PC-9 (cell line): ENCODE data around the gene MAN2A2. TPM values are rescaled to one million over a fixed set of nuclear protein-coding genes. Genes with fewer than 3 reads are reported as not detected.
"Not testable (repeated sequence)": the region's sequence is repeated elsewhere in the genome, so short reads cannot be mapped to it uniquely, and the experiment has no call there.

Source experiments
- BruUV-seq: library from RNA; stranded (reverse); fragments of 400-500 nt; replicated peaks from 2 replicates; lab custom pipeline; 2021; lab: Mats Ljungman, UMichigan
- CTCF ChIA-PET: fragments of 300-600 bp; sonication (Branson Sonifier 250); formaldehyde crosslinking; loops from one replicate; lab custom pipeline; 2022; ENCODE audit warnings: antibody characterized with exemption; lab: Charles Lee
- POLR2A ChIA-PET: fragments of 300-600 bp; sonication (Branson Sonifier 250); formaldehyde crosslinking; loops from one replicate; lab custom pipeline; 2022; ENCODE audit warnings: antibody characterized with exemption; ENCODE audit not compliant: unreplicated experiment; lab: Charles Lee
- DNase-seq, 2 experiments: peaks; one replicate each; pipeline versions ENCODE4 v3.0.0 to v3.0.0-alpha.2; 2015 to 2022; ENCODE audit warnings: mixed read lengths in 1 of 2
- H2AFZ ChIP-seq: fragments of 200-600 bp; sonication (generic); 2 replicates; pipeline ENCODE4 v1.8.1; 2017; ENCODE audit warnings: antibody characterized with exemption
- H3F3A ChIP-seq: fragments of 200-600 bp; sonication (generic); 2 replicates; pipeline ENCODE4 v1.8.1; 2017; ENCODE audit warnings: antibody characterized with exemption, mild to moderate bottlenecking, low read depth; ENCODE audit not compliant: insufficient read depth
- H3K27ac ChIP-seq: fragments of 200-600 bp; sonication (generic); 2 replicates; pipeline ENCODE4 v1.6.1; 2016; ENCODE audit warnings: mixed run types
- H3K27me3 ChIP-seq: fragments of 200-600 bp; sonication (generic); 2 replicates; pipeline ENCODE4 v1.6.1; 2016; ENCODE audit warnings: low read depth, mixed run types; ENCODE audit not compliant: insufficient read depth
- H3K36me3 ChIP-seq: fragments of 200-600 bp; sonication (generic); 2 replicates; pipeline ENCODE4 v1.6.1; 2016; ENCODE audit warnings: low read depth, mixed run types
- H3K4me1 ChIP-seq: fragments of 200-600 bp; sonication (generic); replicated peaks from 2 replicates; pipeline ENCODE4 v1.6.1; 2016; ENCODE audit warnings: mixed run types; ENCODE audit not compliant: insufficient read depth
- H3K4me2 ChIP-seq: fragments of 200-600 bp; sonication (generic); 2 replicates; pipeline ENCODE4 v1.6.1; 2017; ENCODE audit warnings: mixed run types
- H3K4me3 ChIP-seq: fragments of 200-600 bp; sonication (generic); 2 replicates; pipeline ENCODE4 v1.6.1; 2016; ENCODE audit warnings: mixed run types
- H3K79me2 ChIP-seq: fragments of 200-600 bp; sonication (generic); 2 replicates; pipeline ENCODE4 v1.6.1; 2017; ENCODE audit warnings: low read depth, mixed run types
- H3K9me2 ChIP-seq: fragments of 200-600 bp; sonication (generic); 2 replicates; pipeline ENCODE4 v1.8.1; 2017; ENCODE audit warnings: mild to moderate bottlenecking; ENCODE audit not compliant: insufficient read depth
- H3K9me3 ChIP-seq: fragments of 200-600 bp; sonication (generic); 2 replicates; pipeline ENCODE4 v1.8.1; 2016; ENCODE audit warnings: low read depth; ENCODE audit not compliant: insufficient read depth
- H4K20me1 ChIP-seq: fragments of 200-600 bp; sonication (generic); 2 replicates; pipeline ENCODE4 v1.8.1; 2017; ENCODE audit not compliant: insufficient read depth
- EZH2 ChIP-seq: fragments of 200-600 bp; sonication (generic); IDR thresholded peaks from 2 replicates; pipeline ENCODE4 v1.8.0; 2017; ENCODE audit warnings: antibody characterized with exemption, low read depth
- intact Hi-C: fragments of 100-400 bp; cut with micrococcal nuclease; formaldehyde crosslinking; loops from one replicate; pipeline ENCODE4 v1.10.0; 2022; ENCODE audit not compliant: unreplicated experiment
- total RNA-seq: library from RNA; stranded (reverse); gene quantifications from 2 replicates; pipeline ENCODE4 v1.2.3, GENCODE V29; 2021
- TF ChIP-seq, protein P1 (sequence below): fragments of 200-600 bp; sonication (generic); conservative IDR thresholded peaks from 2 replicates; pipeline ENCODE4 v1.6.1; 2017; ENCODE audit warnings: mixed run types, antibody characterized with exemption, mild to moderate bottlenecking, moderate library complexity

Gene MAN2A2
- total RNA-seq, 1 experiment from 2014 or later = 27.1 TPM

GRCh38 chr15:90928106-90928505 lies 25.0 kb downstream of the MAN2A2 start:
- BruUV-seq = not testable (repeated sequence)
- POLR2A ChIA-PET = interaction anchor here (0.7 kb wide), 1 partner anchor 133 kb away, joined by 11 read pairs; no protein-coding TSS in a partner anchor

DNA sequence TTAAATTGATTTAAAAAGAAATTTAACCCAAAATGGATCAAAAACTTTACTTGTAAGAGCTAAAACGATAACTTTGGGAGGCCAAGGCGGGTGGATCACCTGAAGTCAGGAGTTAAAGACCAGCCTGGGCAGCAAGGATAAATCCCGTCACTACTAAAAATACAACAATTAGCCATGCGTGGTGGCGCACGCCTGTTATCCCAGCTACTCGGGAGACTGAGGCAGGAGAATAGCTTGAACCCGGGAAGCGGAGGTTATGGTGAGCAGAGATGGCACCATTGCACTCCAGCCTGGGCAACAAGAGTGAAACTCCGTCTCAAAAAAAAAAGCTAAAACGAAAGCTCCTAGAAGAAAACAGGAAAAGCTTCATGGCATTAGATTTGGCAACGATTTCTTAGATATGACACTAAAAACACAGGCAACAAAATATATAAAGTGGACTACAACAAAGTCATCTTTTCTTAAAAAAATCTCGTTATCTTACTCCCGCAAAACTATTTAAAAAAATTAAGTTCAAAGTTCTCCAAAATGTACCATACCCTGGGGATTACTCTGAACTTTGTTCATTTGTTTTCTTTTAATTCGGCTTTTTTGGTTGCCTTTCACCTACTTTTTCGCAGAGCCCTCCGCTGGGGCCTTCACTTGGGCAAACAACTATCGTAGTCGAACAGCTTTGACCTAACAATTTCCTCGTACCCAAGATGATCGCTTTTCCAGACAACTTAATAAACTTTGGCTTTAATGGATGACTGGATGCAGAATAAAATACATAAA lies 26.3 kb downstream of the MAN2A2 start:
- Histone ChIP-seq H3K9me3 (no peaks in the 10 kb centered on the region), H3F3A (peaks cover 13% of the 10 kb centered on the region; the same call in 1 of the 2 replicates), H3K79me2 (no peaks in the 10 kb centered on the region; the same call in 1 of the 2 replicates), H3K9me2 (no peaks in the 10 kb centered on the region), H3K4me1 (peaks cover 25% of the 10 kb centered on the region), H3K27ac (peak overlapping the region; percentile 60), H3K4me2 (peak overlapping the region; percentile 73), H3K4me3 (peak overlapping the region; percentile 88), H2AFZ (peak overlapping the region; percentile 92), H3K36me3 (no peaks in the 10 kb centered on the region), H4K20me1 (no peaks in the 10 kb centered on the region), H3K27me3 (no peaks in the 10 kb centered on the region)
- no peak for DNase-seq
- ChIA-PET CTCF (interaction anchor here (0.6 to 0.8 kb wide), 2 partner anchors 11 to 318 kb away, joined by 3 to 5 read pairs; no protein-coding TSS in a partner anchor), POLR2A (interaction anchor here (0.7 kb wide), 1 partner anchor 59 kb away, joined by 5 read pairs; no protein-coding TSS in a partner anchor)
- TSS peak; percentile 38 for BruUV-seq
- TF ChIP-seq EZH2 = no peak
- TF ChIP-seq, protein P1, sequence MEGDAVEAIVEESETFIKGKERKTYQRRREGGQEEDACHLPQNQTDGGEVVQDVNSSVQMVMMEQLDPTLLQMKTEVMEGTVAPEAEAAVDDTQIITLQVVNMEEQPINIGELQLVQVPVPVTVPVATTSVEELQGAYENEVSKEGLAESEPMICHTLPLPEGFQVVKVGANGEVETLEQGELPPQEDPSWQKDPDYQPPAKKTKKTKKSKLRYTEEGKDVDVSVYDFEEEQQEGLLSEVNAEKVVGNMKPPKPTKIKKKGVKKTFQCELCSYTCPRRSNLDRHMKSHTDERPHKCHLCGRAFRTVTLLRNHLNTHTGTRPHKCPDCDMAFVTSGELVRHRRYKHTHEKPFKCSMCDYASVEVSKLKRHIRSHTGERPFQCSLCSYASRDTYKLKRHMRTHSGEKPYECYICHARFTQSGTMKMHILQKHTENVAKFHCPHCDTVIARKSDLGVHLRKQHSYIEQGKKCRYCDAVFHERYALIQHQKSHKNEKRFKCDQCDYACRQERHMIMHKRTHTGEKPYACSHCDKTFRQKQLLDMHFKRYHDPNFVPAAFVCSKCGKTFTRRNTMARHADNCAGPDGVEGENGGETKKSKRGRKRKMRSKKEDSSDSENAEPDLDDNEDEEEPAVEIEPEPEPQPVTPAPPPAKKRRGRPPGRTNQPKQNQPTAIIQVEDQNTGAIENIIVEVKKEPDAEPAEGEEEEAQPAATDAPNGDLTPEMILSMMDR = no peak
- intact Hi-C loops = loop anchor here (2.0 to 10.0 kb wide), 5 partner anchors 27 to 827 kb away; partner anchors contain the start of genes BLM, IDH2 and MAN2A2

More at GRCh38 chr15:90928106-90928505, 25.0 kb downstream of the MAN2A2 start:
- H3K9me3 ChIP-seq, H3K36me3 ChIP-seq, H3K9me2 ChIP-seq, H3K27ac ChIP-seq, H3K79me2 ChIP-seq, H3K4me3 ChIP-seq, H3K27me3 ChIP-seq, intact Hi-C loops, H2AFZ ChIP-seq, H3K4me2 ChIP-seq, H4K20me1 ChIP-seq, DNase-seq, CTCF ChIA-PET: not testable (repeated sequence)
- H3F3A ChIP-seq = peaks cover 13% of the 10 kb centered on the region; the same call in 1 of the 2 replicates
- H3K4me1 ChIP-seq = peaks cover 25% of the 10 kb centered on the region

GRCh38 chr15:90930861-90931574 lies 27.9 kb downstream of the MAN2A2 start:
- DNase-seq = no peak
- no peak for TF ChIP-seq EZH2
- TF ChIP-seq, protein P1 = no peak
- Histone ChIP-seq H3K36me3 (no peaks in the 10 kb centered on the region), H2AFZ (no peak overlapping the region), H3K79me2 (peaks cover 7% of the 10 kb centered on the region), H3K27me3 (no peaks in the 10 kb centered on the region), H3K4me2 (peak overlapping the region; percentile 73), H3K9me3 (no peaks in the 10 kb centered on the region), H4K20me1 (no peaks in the 10 kb centered on the region), H3K4me3 (peak overlapping the region; percentile 88; the same call in 1 of the 2 replicates), H3K27ac (no peak overlapping the region), H3K9me2 (no peaks in the 10 kb centered on the region), H3F3A (peaks cover 13% of the 10 kb centered on the region; the same call in 1 of the 2 replicates), H3K4me1 (peaks cover 30% of the 10 kb centered on the region)
- no TSS peak for BruUV-seq
- ChIA-PET POLR2A (interaction anchor here (0.6 kb wide), 3 partner anchors 24 to 1880 kb away, joined by 3 to 7 read pairs (median 7); partner anchors contain the start of gene RCCD1), CTCF (interaction anchor here (0.5 to 2.2 kb wide), 6 partner anchors 9 to 637 kb away, joined by 3 to 11 read pairs (median 4); partner anchors contain the start of gene MAN2A2)
- intact Hi-C loops = loop anchor here (1.0 to 10.0 kb wide), 6 partner anchors 28 to 829 kb away; partner anchors contain the start of genes BLM, IDH2 and MAN2A2
